ENCODE data around the gene FHOD1.

Gene FHOD1

DNA sequence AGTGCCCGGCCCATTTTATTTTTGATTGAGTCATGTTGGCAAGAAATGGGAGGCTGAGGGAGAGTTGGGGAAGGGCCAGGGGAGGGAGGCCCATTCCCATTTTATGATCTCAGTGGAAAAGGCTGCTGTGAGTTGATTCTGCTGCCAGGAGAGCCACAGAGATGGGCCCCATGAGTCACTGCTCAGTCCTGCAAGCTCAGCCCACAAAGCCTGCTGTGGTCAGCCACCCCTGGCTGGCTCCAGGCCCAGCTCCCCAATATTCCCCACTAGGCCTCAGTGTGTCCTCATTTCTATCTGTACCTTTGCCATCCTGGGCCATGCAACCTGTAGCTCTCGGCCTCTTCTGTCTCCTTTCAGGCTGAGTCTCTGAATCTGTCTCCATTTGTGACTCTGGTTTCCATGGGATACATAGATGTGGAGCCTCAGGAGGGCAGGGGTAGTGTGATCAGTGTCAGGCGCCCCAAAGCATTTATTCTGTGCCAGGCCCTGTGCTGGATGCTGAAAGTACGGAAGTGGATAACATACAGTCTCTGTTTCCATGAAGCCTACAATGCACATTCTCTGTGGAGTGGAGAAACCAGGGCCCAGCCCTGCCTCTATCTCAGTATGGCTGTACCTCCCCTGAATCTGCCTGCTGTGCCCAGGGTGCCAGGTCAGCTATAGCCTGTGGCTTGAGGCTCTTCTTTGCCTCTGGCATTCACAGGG lies 30.2 kb upstream of the FHOD1 start:
- DNase-seq (ENCODE audit: low read depth) = no peak

DNA sequence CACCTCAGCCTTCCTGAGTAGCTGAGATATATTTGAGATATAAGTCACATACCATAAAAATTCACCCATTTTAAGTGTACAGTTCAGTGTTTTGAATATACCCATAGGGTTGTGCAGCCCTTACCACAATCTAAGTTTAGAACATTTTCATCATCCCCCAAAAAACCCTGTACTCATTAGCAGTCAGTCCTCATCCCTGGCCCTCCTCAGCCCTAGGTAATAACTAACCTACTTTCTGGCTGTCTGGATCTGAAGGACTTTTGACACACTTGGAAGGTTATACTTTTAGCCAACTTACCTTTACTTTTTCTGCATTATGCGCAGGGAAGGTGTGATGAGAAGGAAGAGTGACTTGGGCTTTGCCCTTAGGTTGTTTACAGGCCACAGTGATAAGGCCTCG lies 28.0 kb upstream of the FHOD1 start:
- DNase-seq (ENCODE audit: low read depth) = no peak

- DNase-seq (ENCODE audit: low read depth) = no peak
Observed at GRCh38 chr16:67271446-67271845, 24.2 kb upstream of the FHOD1 start.

DNA sequence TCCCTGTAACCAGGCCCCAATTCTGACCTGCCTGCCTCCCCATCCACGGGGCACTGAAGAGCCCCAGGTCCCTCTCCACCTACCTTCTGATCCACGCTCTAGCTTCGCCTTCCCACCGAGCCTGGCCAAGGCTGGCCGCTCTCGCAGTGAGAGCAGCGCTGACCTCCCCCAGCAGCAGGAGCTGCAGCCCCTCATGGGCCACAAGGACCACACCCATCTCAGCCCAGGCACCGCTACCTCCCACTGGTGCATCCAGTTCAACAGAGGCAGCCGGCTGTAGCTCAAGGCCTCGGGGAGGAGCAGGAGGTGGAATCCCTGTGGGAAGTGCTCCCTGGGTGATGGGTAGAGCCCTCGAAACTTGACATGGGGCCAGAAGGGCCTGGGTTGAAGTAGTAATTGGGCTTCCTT lies 23.7 kb upstream of the FHOD1 start:
- no peak for DNase-seq (ENCODE audit: low read depth)

- no peak for DNase-seq (ENCODE audit: low read depth)
Observed at GRCh38 chr16:67269766-67270165, 22.5 kb upstream of the FHOD1 start.

DNA sequence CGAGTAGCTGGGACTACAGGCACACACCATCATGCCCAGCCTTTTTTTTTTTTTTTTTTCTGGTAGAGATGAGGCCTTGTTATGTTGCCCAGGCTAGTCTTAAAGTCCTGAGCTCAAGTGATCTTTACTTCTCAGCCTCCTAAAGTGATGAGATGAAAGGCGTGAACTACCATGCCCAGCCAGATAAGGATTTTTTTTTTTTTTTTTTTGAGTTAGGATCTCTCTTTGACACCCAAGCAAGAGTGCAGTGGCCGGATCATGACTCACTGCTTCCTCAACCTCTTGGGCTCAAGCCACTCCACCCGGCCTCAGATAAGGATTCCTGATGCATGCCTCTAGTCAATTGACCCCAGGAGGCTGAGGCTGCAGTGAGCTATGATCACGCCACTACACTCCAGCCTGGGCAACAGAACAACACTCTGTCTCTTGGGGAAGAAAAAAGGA lies 20.9 kb upstream of the FHOD1 start:
- peak; percentile 91 for DNase-seq (ENCODE audit: low read depth)

- DNase-seq (ENCODE audit: low read depth) = no peak
Observed at GRCh38 chr16:67265834-67266233, 18.6 kb upstream of the FHOD1 start.

- DNase-seq (ENCODE audit: low read depth) = no peak
Observed at GRCh38 chr16:67264866-67265265, 17.6 kb upstream of the FHOD1 start.

GRCh38 chr16:67264277-67264676 lies 17.0 kb upstream of the FHOD1 start:
- no peak for DNase-seq (ENCODE audit: low read depth)

GRCh38 chr16:67263201-67263600 lies 15.9 kb upstream of the FHOD1 start:
- DNase-seq (ENCODE audit: low read depth) = no peak

GRCh38 chr16:67260426-67261063 lies 13.3 kb upstream of the FHOD1 start:
- no peak for DNase-seq (ENCODE audit: low read depth)

- no peak for DNase-seq (ENCODE audit: low read depth)
Observed at GRCh38 chr16:67259705-67260104, 12.4 kb upstream of the FHOD1 start.

- no peak for DNase-seq (ENCODE audit: low read depth)
Observed at GRCh38 chr16:67258161-67258835, 11.0 kb upstream of the FHOD1 start.

GRCh38 chr16:67257486-67258160 lies 10.3 kb upstream of the FHOD1 start:
- DNase-seq (ENCODE audit: low read depth) = no peak

GRCh38 chr16:67256701-67257230 lies 9.5 kb upstream of the FHOD1 start:
- no peak for DNase-seq (ENCODE audit: low read depth)

GRCh38 chr16:67255553-67256221 lies 8.4 kb upstream of the FHOD1 start:
- no peak for DNase-seq (ENCODE audit: low read depth)

- DNase-seq (ENCODE audit: low read depth) = no peak
Observed at GRCh38 chr16:67254801-67255552, 7.7 kb upstream of the FHOD1 start.

- no peak for DNase-seq (ENCODE audit: low read depth)
Observed at GRCh38 chr16:67252609-67253497, 5.6 kb upstream of the FHOD1 start.

- DNase-seq (ENCODE audit: low read depth) = no peak
Observed at GRCh38 chr16:67250045-67250327, 2.7 kb upstream of the FHOD1 start.

All from CMK (cell line).